Activated gamma-delta T cell (primary cell): ENCODE data around the gene UNC45A.
"Not testable (repeated sequence)": the region's sequence is repeated elsewhere in the genome, so short reads cannot be mapped to it uniquely, and the experiment has no call there.

Source experiments
- DNase-seq: peaks from one replicate; lab custom pipeline; 2025; lab: John Stamatoyannopoulos, UW
- total RNA-seq, 2 donors: gene quantifications; one replicate each; lab custom pipeline; 2026; lab: John Stamatoyannopoulos, UW

Gene UNC45A
- 77.0 to 89.8 reads per million in 2 donors for total RNA-seq

DNA sequence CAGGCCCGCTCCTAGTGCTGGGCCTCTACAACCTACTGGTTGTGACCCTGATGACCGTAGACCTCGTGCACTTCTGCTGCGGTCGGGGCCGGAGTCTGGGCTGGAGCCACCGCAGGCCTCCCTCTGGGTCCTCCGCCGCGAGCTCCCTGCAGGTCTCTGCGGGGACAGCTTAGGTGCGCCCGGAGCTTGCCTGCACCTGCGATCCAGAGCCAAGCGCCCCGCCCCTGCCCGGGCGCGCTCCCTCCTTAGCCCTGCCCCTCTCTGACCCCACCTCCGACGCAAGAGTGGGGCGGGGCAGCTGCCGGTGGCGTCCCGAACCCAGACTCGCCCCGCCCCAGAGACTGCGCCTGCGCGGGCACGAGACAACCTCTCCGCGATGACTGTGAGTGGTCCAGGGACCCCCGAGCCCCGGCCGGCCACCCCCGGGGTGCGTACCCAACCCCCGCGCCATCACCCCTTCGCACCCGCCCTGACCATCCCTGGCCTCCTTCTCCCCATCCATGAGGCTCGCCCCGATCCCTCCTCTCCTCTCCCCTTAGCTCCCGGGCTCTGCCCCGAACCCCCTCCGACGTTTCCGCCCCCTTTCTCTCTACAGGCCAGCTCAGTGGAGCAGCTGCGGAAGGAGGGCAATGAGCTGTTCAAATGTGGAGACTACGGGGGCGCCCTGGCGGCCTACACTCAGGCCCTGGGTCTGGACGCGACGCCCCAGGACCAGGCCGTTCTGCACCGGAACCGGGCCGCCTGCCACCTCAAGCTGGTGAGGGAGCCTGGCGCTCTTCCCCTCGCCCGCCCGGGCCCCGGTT is at the start of gene UNC45A:
TSS of gene UNC45A (plus strand) at position 337 of the 803 bp plus-strand sequence. CDS start at position 377, 40 bp downstream.
- peak; percentile 88 for DNase-seq

DNA sequence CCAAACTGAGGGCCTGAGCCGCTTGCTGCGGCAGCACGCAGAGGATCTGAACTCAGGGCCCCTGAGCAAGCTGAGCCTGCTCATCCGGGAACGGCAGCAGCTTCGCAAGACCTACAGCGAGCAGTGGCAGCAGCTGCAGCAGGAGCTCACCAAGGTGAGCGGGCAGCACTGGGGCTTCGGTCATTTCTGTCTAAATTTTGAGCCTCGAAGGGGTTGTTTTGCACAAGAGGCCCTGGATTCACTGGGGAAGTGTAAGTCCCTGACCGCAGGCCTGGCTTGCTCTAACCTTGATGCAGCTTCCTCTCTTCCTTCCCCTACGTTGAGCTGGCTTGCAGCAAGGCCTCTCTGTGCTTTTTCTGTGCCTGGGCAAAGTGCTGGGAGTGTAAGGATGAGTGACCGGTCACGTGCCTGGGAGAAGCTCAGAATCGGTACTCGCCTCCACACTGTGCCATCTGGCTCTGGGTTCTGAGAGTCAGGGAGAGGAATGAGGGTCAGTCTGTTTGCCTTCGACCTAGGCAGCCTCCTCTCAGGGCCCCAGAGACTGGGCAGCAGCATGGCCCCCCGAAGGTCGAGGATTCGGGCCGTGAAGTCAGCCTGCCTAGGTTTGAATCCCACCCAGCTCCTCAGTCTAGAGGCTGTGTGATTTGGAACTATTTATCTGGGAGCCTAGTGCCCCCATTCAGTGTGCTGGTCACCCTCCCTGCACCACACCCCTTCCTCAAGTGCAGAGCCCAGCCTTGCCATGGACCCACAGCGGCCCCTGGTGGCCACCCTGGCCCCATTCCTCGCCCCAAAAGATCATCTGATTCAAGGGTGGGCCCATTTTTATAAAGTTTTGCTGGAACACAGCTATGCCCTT is 49.4 kb upstream of the UNC45A start:
- DNase-seq, result peak; percentile 47

GRCh38 chr15:90886291-90886614 is 48.8 kb upstream of the UNC45A start:
- DNase-seq, result no peak

DNA sequence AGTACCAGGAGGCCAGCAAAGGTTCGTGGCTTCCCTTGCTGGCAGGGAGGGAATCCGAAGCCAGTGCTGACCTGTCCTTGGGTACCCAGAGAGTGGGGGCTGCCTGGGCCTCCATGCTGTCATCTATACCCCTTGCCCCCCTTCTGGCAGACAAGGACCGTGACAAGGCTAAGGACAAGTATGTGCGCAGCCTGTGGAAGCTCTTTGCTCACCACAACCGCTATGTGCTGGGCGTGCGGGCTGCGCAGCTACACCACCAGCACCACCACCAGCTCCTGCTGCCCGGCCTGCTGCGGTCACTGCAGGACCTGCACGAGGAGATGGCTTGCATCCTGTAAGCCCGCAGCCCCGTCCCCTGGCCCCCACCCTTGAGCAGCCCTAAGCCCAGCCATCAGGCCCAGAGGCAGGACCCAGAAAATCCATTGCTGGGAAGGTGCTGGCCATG is 48.0 kb upstream of the UNC45A start:
- no peak for DNase-seq

GRCh38 chr15:90889313-90889730 is 45.8 kb upstream of the UNC45A start:
- DNase-seq, result no peak

- no peak for DNase-seq
These were observed 45.2 kb upstream of the UNC45A start for GRCh38 chr15:90889736-90890456.

DNA sequence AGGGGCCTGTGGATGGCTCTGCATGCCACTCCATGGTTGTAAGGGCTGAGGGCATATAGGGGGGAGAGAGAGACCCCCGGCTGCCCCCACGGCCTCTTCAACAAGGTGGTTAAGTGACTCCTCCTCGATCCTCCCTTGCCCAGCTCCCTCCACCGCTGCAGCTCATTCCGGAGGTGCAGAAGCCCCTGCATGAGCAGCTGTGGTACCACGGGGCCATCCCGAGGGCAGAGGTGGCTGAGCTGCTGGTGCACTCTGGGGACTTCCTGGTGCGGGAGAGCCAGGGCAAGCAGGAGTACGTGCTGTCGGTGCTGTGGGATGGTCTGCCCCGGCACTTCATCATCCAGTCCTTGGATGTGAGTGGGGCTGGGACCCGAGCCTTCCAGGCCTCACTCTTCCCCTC is 44.2 kb upstream of the UNC45A start:
- no peak for DNase-seq

- DNase-seq, result no peak
These were observed 43.6 kb upstream of the UNC45A start for GRCh38 chr15:90891346-90891949.

DNA sequence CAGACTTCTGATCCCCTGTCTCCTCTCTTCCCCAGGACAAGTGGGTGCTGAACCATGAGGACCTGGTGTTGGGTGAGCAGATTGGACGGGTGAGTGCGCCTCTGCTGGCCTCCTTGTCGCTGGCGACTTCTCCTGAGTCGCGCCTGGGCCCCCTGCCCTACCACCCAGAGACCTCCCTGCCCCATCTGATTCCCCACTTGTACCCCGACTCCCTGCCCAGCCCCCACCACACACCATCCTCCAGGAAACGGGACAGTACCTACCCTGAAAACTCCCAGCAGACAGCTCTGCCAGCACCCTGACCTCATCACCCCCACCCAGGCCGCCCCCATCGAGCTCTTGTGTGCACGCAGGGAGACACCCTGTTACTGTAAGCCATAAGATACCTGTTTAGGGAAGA is 43.1 kb upstream of the UNC45A start:
- no peak for DNase-seq

- no peak for DNase-seq
These were observed 42.4 kb upstream of the UNC45A start for GRCh38 chr15:90892498-90893174.

GRCh38 chr15:90893175-90894090 is 41.7 kb upstream of the UNC45A start:
- DNase-seq, result no peak

- DNase-seq, result no peak
These were observed 39.4 kb upstream of the UNC45A start for GRCh38 chr15:90895571-90896117.

GRCh38 chr15:90897131-90897655 is 37.9 kb upstream of the UNC45A start:
- not testable (repeated sequence) for DNase-seq

GRCh38 chr15:90901175-90902039 is 33.7 kb upstream of the UNC45A start:
- no peak for DNase-seq

- DNase-seq, result peak; percentile 60
These were observed 32.8 kb upstream of the UNC45A start for GRCh38 chr15:90902040-90902839.

GRCh38 chr15:90902840-90903732 is 32.0 kb upstream of the UNC45A start, which contains the start of gene MAN2A2:
Gene MAN2A2 (plus strand): TSS chr15:90903302. CDS start chr15:90904208, 906 bp downstream.
- peak; percentile 47 for DNase-seq
